ENCODE measurements around the gene CNMD. TPM values are rescaled to one million over a fixed set of nuclear protein-coding genes. Genes with fewer than 3 reads are reported as not detected.

Gene CNMD
- total RNA-seq, 6 experiments from 2014 or later, result not detected

- TF ChIP-seq CTCF (IDR thresholded peaks at IDR 0.05), result no peak
- no peaks in the 10 kb centered on the region for H3K4me1 Mint-ChIP-seq (ENCODE audit: low read depth)
- H3K36me3 Mint-ChIP-seq (ENCODE audit: low read depth), result no peaks in the 10 kb centered on the region
- no peak overlapping the region for H3K27ac Mint-ChIP-seq
- H3K27me3 Mint-ChIP-seq (ENCODE audit: insufficient read depth), result peaks cover 12% of the 10 kb centered on the region
- no peak for DNase-seq
- no peaks in the 10 kb centered on the region for H3K9me3 Mint-ChIP-seq
- no peak overlapping the region for H3K4me3 Mint-ChIP-seq
These were observed 2.2 kb downstream of the CNMD start for GRCh38 chr13:52737451-52737850.

- TF ChIP-seq CTCF (IDR thresholded peaks at IDR 0.05), result no peak
- H3K9me3 Mint-ChIP-seq, result no peaks in the 10 kb centered on the region
- H3K27me3 Mint-ChIP-seq (ENCODE audit: insufficient read depth), result peaks cover 13% of the 10 kb centered on the region
- no peaks in the 10 kb centered on the region for H3K36me3 Mint-ChIP-seq (ENCODE audit: low read depth)
- no peak overlapping the region for H3K4me3 Mint-ChIP-seq
- no peak for DNase-seq
- no peaks in the 10 kb centered on the region for H3K4me1 Mint-ChIP-seq (ENCODE audit: low read depth)
- H3K27ac Mint-ChIP-seq, result no peak overlapping the region
These were observed 2.7 kb downstream of the CNMD start for GRCh38 chr13:52736891-52737290.

- no peaks in the 10 kb centered on the region for H3K36me3 Mint-ChIP-seq (ENCODE audit: low read depth)
- TF ChIP-seq CTCF (IDR thresholded peaks at IDR 0.05), result no peak
- H3K27me3 Mint-ChIP-seq (ENCODE audit: insufficient read depth), result peaks cover 6% of the 10 kb centered on the region; the same call in 1 of the 2 replicates
- H3K4me1 Mint-ChIP-seq (ENCODE audit: low read depth), result no peaks in the 10 kb centered on the region
- DNase-seq, result no peak
- no peak overlapping the region for H3K4me3 Mint-ChIP-seq
- no peaks in the 10 kb centered on the region for H3K9me3 Mint-ChIP-seq
- no peak overlapping the region for H3K27ac Mint-ChIP-seq
These were observed 5.5 kb downstream of the CNMD start for GRCh38 chr13:52734075-52734623.

- DNase-seq, result no peak
- Mint-ChIP-seq H3K4me3 (no peak overlapping the region), H3K27me3 (ENCODE audit: insufficient read depth) (no peaks in the 10 kb centered on the region; the same call in 1 of the 2 replicates), H3K27ac (no peak overlapping the region), H3K36me3 (ENCODE audit: low read depth) (no peaks in the 10 kb centered on the region), H3K4me1 (ENCODE audit: low read depth) (no peaks in the 10 kb centered on the region), H3K9me3 (no peaks in the 10 kb centered on the region)
- TF ChIP-seq CTCF (IDR thresholded peaks at IDR 0.05), result no peak
These were observed 13.4 kb downstream of the CNMD start for GRCh38 chr13:52726258-52726657.

- no peak for DNase-seq
- H3K27me3 Mint-ChIP-seq (ENCODE audit: insufficient read depth), result no peaks in the 10 kb centered on the region; the same call in 1 of the 2 replicates
- H3K4me3 Mint-ChIP-seq, result no peak overlapping the region
These were observed 14.3 kb downstream of the CNMD start for GRCh38 chr13:52725302-52725701.

More at GRCh38 chr13:52725302-52725701, 14.3 kb downstream of the CNMD start:
- no peaks in the 10 kb centered on the region for H3K4me1 Mint-ChIP-seq (ENCODE audit: low read depth)
- no peak for TF ChIP-seq CTCF (IDR thresholded peaks at IDR 0.05)
- H3K36me3 Mint-ChIP-seq (ENCODE audit: low read depth), result no peaks in the 10 kb centered on the region
- H3K27ac Mint-ChIP-seq, result no peak overlapping the region
- H3K9me3 Mint-ChIP-seq, result no peaks in the 10 kb centered on the region
